ENCODE results near the gene IKBKE.

The IKBKE gene

GRCh38 chr1:206455666-206456344 lies 14.5 kb upstream of the IKBKE start:
- H3K4me3 ChIP-seq (ENCODE audit: low read depth, low read length) = no peak overlapping the region
- peaks cover 8% of the 10 kb centered on the region for H3K4me1 ChIP-seq (ENCODE audit: control insufficient read depth, insufficient read depth, low read length)
- ChIA-PET POLR2A (no interaction called here), CTCF (interaction anchor here (1.2 to 1.7 kb wide), 2 partner anchors 14 to 24 kb away, joined by 3 to 4 read pairs; no protein-coding TSS in a partner anchor)
- peak overlapping the region; percentile 14; the same call in 1 of the 2 replicates for H3K27ac ChIP-seq (ENCODE audit: extremely low read depth, low read depth, low read length)
- peaks cover 3 to 65% of the 10 kb centered on the region in 2 experiments; a peak in 2 of 3 replicates for H3K36me3 ChIP-seq (ENCODE audit: control insufficient read depth in 2 of 2, insufficient read depth in 1 of 2, low read length in 2 of 2)
- no peaks in the 10 kb centered on the region for H3K9me3 ChIP-seq (ENCODE audit: control insufficient read depth, insufficient read depth, low read depth, low read length)
- TF ChIP-seq ZNF292 (tag by site-specific recombination; IDR thresholded peaks at IDR 0.05; ENCODE audit: borderline replicate concordance, low read depth) = no peak
- TF ChIP-seq ZNF521 (tag by site-specific recombination; IDR thresholded peaks at IDR 0.05) = no peak
- peak; percentile 35; the same call in 1 of the 2 replicates for TF ChIP-seq OSR2 (tag by site-specific recombination; IDR thresholded peaks at IDR 0.05)
- TF ChIP-seq ZNF221 (tag by site-specific recombination; IDR thresholded peaks at IDR 0.05; ENCODE audit: borderline replicate concordance) = no peak
- no peak for TF ChIP-seq PRDM1 (tag by site-specific recombination; IDR thresholded peaks at IDR 0.05)
- no peak for TF ChIP-seq HOXC10 (CRISPR knock-in tag; IDR thresholded peaks at IDR 0.05)
- no peak for TF ChIP-seq ZNF549 (tag by site-specific recombination; IDR thresholded peaks at IDR 0.05)
- no peak for TF ChIP-seq REPIN1 (tag by site-specific recombination; IDR thresholded peaks at IDR 0.05; ENCODE audit: low read depth)
- no peak for TF ChIP-seq ZNF274 (IDR thresholded peaks at IDR 0.05; ENCODE audit: low read length)
- no peak for TF ChIP-seq ZNF274 (tag by site-specific recombination; IDR thresholded peaks at IDR 0.05; ENCODE audit: borderline replicate concordance)
- no peak for TF ChIP-seq ZNF639 (tag by site-specific recombination; IDR thresholded peaks at IDR 0.05)
- TF ChIP-seq KLF9 (tag by site-specific recombination; IDR thresholded peaks at IDR 0.05; ENCODE audit: low read depth) = no peak
- no peak for TF ChIP-seq ZNF707 (tag by site-specific recombination; IDR thresholded peaks at IDR 0.05)
- 0 out of 2 replicates have a peak, but pooled peaks have one; percentile 27 for TF ChIP-seq KLF10 (tag by site-specific recombination; IDR thresholded peaks at IDR 0.05)
- peak; percentile 58; the same call in 1 of the 2 replicates for TF ChIP-seq ZNF37A (tag by site-specific recombination; IDR thresholded peaks at IDR 0.05)
- TF ChIP-seq ZNF843 (tag by site-specific recombination; IDR thresholded peaks at IDR 0.05) = no peak
- no peak for TF ChIP-seq ZNF23 (tag by site-specific recombination; IDR thresholded peaks at IDR 0.05; ENCODE audit: borderline replicate concordance)
- 0 out of 2 replicates have a peak, but pooled peaks have one; percentile 24 for TF ChIP-seq ZNF561 (tag by site-specific recombination; IDR thresholded peaks at IDR 0.05; ENCODE audit: borderline replicate concordance)
- no peak for TF ChIP-seq ZNF398 (tag by site-specific recombination; IDR thresholded peaks at IDR 0.05)
- no peak for TF ChIP-seq PRDM4 (tag by site-specific recombination; IDR thresholded peaks at IDR 0.05)
- TF ChIP-seq ZNF585B (tag by site-specific recombination; IDR thresholded peaks at IDR 0.05) = no peak
- TF ChIP-seq ATF2 (tag by site-specific recombination; IDR thresholded peaks at IDR 0.05; ENCODE audit: low read depth) = no peak
- TF ChIP-seq ZSCAN5A (tag by site-specific recombination; IDR thresholded peaks at IDR 0.05) = no peak
- TF ChIP-seq ZNF248 (tag by site-specific recombination; IDR thresholded peaks at IDR 0.05) = no peak
- TF ChIP-seq SCRT2 (tag by site-specific recombination; IDR thresholded peaks at IDR 0.05) = 0 out of 2 replicates have a peak, but pooled peaks have one; percentile 14
- peak; percentile 35; the same call in 1 of the 2 replicates for TF ChIP-seq ZBTB44 (tag by site-specific recombination; IDR thresholded peaks at IDR 0.05)
